ENCODE measurements around the gene ZYG11A.
"Not testable (repeated sequence)": the region's sequence is repeated elsewhere in the genome, so short reads cannot be mapped to it uniquely, and the experiment has no call there.

ZYG11A gene

GRCh38 chr1:52855584-52855983 is 13.0 kb downstream of the ZYG11A start:
- peaks cover 7% of the 10 kb centered on the region for H3K27me3 Mint-ChIP-seq
- H3K9me3 Mint-ChIP-seq: no peaks in the 10 kb centered on the region
- H3K4me3 Mint-ChIP-seq: no peak overlapping the region
- no peak overlapping the region for H3K27ac Mint-ChIP-seq
- no peaks in the 10 kb centered on the region for H3K36me3 Mint-ChIP-seq (ENCODE audit: low read depth)
- no peaks in the 10 kb centered on the region for H3K4me1 Mint-ChIP-seq (ENCODE audit: low read depth)
- DNase-seq: no peak

- peaks cover 4% of the 10 kb centered on the region for H3K27me3 Mint-ChIP-seq
- no peak overlapping the region for H3K27ac Mint-ChIP-seq
- no peaks in the 10 kb centered on the region for H3K9me3 Mint-ChIP-seq
- no peaks in the 10 kb centered on the region for H3K36me3 Mint-ChIP-seq (ENCODE audit: low read depth)
- H3K4me3 Mint-ChIP-seq: no peak overlapping the region
- H3K4me1 Mint-ChIP-seq (ENCODE audit: low read depth): no peaks in the 10 kb centered on the region
- no peak for DNase-seq
Measured at GRCh38 chr1:52856026-52856425, 13.5 kb downstream of the ZYG11A start.

GRCh38 chr1:52857443-52857842 is 14.9 kb downstream of the ZYG11A start:
- Mint-ChIP-seq H3K27ac (no peak overlapping the region), H3K27me3 (no peaks in the 10 kb centered on the region), H3K9me3 (no peaks in the 10 kb centered on the region), H3K36me3 (ENCODE audit: low read depth) (no peaks in the 10 kb centered on the region), H3K4me1 (ENCODE audit: low read depth) (no peaks in the 10 kb centered on the region), H3K4me3 (no peak overlapping the region)
- no peak for DNase-seq

GRCh38 chr1:52862666-52863458 is 20.3 kb downstream of the ZYG11A start:
- no peaks in the 10 kb centered on the region for H3K36me3 Mint-ChIP-seq (ENCODE audit: low read depth)
- DNase-seq: no peak
- no peaks in the 10 kb centered on the region for H3K9me3 Mint-ChIP-seq
- H3K4me1 Mint-ChIP-seq (ENCODE audit: low read depth): peaks cover 5% of the 10 kb centered on the region
- H3K4me3 Mint-ChIP-seq: no peak overlapping the region
- H3K27ac Mint-ChIP-seq: no peak overlapping the region
- peaks cover 2% of the 10 kb centered on the region for H3K27me3 Mint-ChIP-seq

- Mint-ChIP-seq H3K27me3 (peaks cover 9% of the 10 kb centered on the region), H3K4me3 (no peak overlapping the region), H3K4me1 (ENCODE audit: low read depth) (peaks cover 5% of the 10 kb centered on the region), H3K36me3 (ENCODE audit: low read depth) (no peaks in the 10 kb centered on the region), H3K27ac (no peak overlapping the region), H3K9me3 (no peaks in the 10 kb centered on the region)
- DNase-seq: no peak
Measured at GRCh38 chr1:52867087-52867863, 24.7 kb downstream of the ZYG11A start.

GRCh38 chr1:52869727-52870126 is 27.2 kb downstream of the ZYG11A start:
- not testable (repeated sequence) for H3K36me3 Mint-ChIP-seq (ENCODE audit: low read depth); H3K27ac Mint-ChIP-seq; H3K9me3 Mint-ChIP-seq; H3K27me3 Mint-ChIP-seq; DNase-seq; H3K4me1 Mint-ChIP-seq (ENCODE audit: low read depth); H3K4me3 Mint-ChIP-seq

GRCh38 chr1:52876843-52877242 is 34.3 kb downstream of the ZYG11A start:
- Mint-ChIP-seq H3K4me3 (no peak overlapping the region), H3K27ac (no peak overlapping the region), H3K9me3 (no peaks in the 10 kb centered on the region), H3K27me3 (peaks cover 1% of the 10 kb centered on the region), H3K4me1 (ENCODE audit: low read depth) (no peaks in the 10 kb centered on the region), H3K36me3 (ENCODE audit: low read depth) (no peaks in the 10 kb centered on the region)
- DNase-seq: no peak

GRCh38 chr1:52877554-52877953 is 35.0 kb downstream of the ZYG11A start:
- Mint-ChIP-seq H3K4me3 (no peak overlapping the region), H3K27ac (no peak overlapping the region), H3K36me3 (ENCODE audit: low read depth) (no peaks in the 10 kb centered on the region), H3K27me3 (no peaks in the 10 kb centered on the region), H3K4me1 (ENCODE audit: low read depth) (no peaks in the 10 kb centered on the region), H3K9me3 (no peaks in the 10 kb centered on the region)
- no peak for DNase-seq

- Mint-ChIP-seq H3K27ac (no peak overlapping the region), H3K36me3 (ENCODE audit: low read depth) (no peaks in the 10 kb centered on the region), H3K9me3 (no peaks in the 10 kb centered on the region), H3K4me3 (no peak overlapping the region), H3K27me3 (no peaks in the 10 kb centered on the region), H3K4me1 (ENCODE audit: low read depth) (no peaks in the 10 kb centered on the region)
- DNase-seq: no peak
Measured at GRCh38 chr1:52880206-52880605, 37.6 kb downstream of the ZYG11A start.

- Mint-ChIP-seq H3K36me3 (ENCODE audit: low read depth) (no peaks in the 10 kb centered on the region), H3K4me1 (ENCODE audit: low read depth) (no peaks in the 10 kb centered on the region), H3K27ac (no peak overlapping the region), H3K9me3 (no peaks in the 10 kb centered on the region), H3K4me3 (no peak overlapping the region), H3K27me3 (no peaks in the 10 kb centered on the region)
- no peak for DNase-seq
Measured at GRCh38 chr1:52887483-52887882, 44.9 kb downstream of the ZYG11A start.

GRCh38 chr1:52892424-52893215 is 50.1 kb downstream of the ZYG11A start:
- H3K9me3 Mint-ChIP-seq: no peaks in the 10 kb centered on the region
- H3K36me3 Mint-ChIP-seq (ENCODE audit: low read depth): peaks cover 21% of the 10 kb centered on the region
- H3K27ac Mint-ChIP-seq: no peak overlapping the region
- no peak overlapping the region for H3K4me3 Mint-ChIP-seq
- DNase-seq: no peak
- no peaks in the 10 kb centered on the region for H3K4me1 Mint-ChIP-seq (ENCODE audit: low read depth)
- H3K27me3 Mint-ChIP-seq: no peaks in the 10 kb centered on the region

GRCh38 chr1:52899445-52899894 is 56.9 kb downstream of the ZYG11A start:
- no peaks in the 10 kb centered on the region for H3K27me3 Mint-ChIP-seq
- peaks cover 32% of the 10 kb centered on the region for H3K36me3 Mint-ChIP-seq (ENCODE audit: low read depth)
- no peak overlapping the region for H3K4me3 Mint-ChIP-seq
- H3K9me3 Mint-ChIP-seq: no peaks in the 10 kb centered on the region
- no peak for DNase-seq
- no peak overlapping the region for H3K27ac Mint-ChIP-seq
- no peaks in the 10 kb centered on the region for H3K4me1 Mint-ChIP-seq (ENCODE audit: low read depth)

- Mint-ChIP-seq H3K36me3 (ENCODE audit: low read depth) (peaks cover 28% of the 10 kb centered on the region), H3K27me3 (no peaks in the 10 kb centered on the region), H3K9me3 (no peaks in the 10 kb centered on the region), H3K4me3 (no peak overlapping the region), H3K4me1 (ENCODE audit: low read depth) (no peaks in the 10 kb centered on the region), H3K27ac (no peak overlapping the region)
- no peak for DNase-seq
Measured at GRCh38 chr1:52900402-52900801, 57.8 kb downstream of the ZYG11A start.

GRCh38 chr1:52901384-52901783 is 58.8 kb downstream of the ZYG11A start:
- DNase-seq: no peak
- Mint-ChIP-seq H3K4me3 (no peak overlapping the region), H3K4me1 (ENCODE audit: low read depth) (no peaks in the 10 kb centered on the region), H3K27me3 (no peaks in the 10 kb centered on the region), H3K9me3 (no peaks in the 10 kb centered on the region), H3K36me3 (ENCODE audit: low read depth) (peaks cover 25% of the 10 kb centered on the region), H3K27ac (no peak overlapping the region)
